Measurements from ENCODE around the gene MS4A10.

DNA sequence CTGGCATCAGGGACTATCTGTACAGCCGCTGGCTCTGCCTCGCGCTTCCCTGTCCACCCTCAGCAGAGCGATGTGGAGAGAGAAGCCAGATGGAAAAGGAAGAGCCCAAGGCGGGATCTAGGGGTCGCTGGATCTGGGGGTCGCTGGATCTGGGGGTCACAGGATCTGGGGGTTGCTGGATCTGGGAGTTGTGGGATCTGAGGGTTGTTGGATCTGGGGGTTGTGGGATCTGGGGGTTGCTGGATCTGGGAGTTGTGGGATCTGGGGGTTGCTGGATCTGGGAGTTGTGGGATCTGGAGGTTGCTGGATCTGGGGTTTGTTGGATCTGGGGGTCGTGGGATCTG lies 2.0 kb upstream of the MS4A10 start:
- TF ChIP-seq, protein P1, sequence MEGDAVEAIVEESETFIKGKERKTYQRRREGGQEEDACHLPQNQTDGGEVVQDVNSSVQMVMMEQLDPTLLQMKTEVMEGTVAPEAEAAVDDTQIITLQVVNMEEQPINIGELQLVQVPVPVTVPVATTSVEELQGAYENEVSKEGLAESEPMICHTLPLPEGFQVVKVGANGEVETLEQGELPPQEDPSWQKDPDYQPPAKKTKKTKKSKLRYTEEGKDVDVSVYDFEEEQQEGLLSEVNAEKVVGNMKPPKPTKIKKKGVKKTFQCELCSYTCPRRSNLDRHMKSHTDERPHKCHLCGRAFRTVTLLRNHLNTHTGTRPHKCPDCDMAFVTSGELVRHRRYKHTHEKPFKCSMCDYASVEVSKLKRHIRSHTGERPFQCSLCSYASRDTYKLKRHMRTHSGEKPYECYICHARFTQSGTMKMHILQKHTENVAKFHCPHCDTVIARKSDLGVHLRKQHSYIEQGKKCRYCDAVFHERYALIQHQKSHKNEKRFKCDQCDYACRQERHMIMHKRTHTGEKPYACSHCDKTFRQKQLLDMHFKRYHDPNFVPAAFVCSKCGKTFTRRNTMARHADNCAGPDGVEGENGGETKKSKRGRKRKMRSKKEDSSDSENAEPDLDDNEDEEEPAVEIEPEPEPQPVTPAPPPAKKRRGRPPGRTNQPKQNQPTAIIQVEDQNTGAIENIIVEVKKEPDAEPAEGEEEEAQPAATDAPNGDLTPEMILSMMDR (IDR thresholded peaks at IDR 0.05), result no peak
- no peak for TF ChIP-seq EZH2 (IDR thresholded peaks at IDR 0.05; ENCODE audit: borderline replicate concordance, insufficient read depth, low read depth, low read length, poor library complexity, severe bottlenecking)

Measured in B cell (primary cell).